Ishikawa (cell line): Measurements from ENCODE around the gene MCF2L.

ENCODE experiments used
- EP300 ChIP-seq: IDR thresholded peaks from 2 replicates; pipeline ENCODE4 v1.6.1; 2012; ENCODE audit warnings: borderline replicate concordance
- FOXM1 ChIP-seq: IDR thresholded peaks from 2 replicates; pipeline ENCODE4 v1.6.1; 2012; ENCODE audit warnings: low read depth, borderline replicate concordance
- TAF1 ChIP-seq: IDR thresholded peaks from 2 replicates; pipeline ENCODE4 v1.6.1; 2012; ENCODE audit warnings: low read depth, mild to moderate bottlenecking
- TF ChIP-seq, protein P1 (sequence below): IDR thresholded peaks from 2 replicates; pipeline ENCODE4 v1.6.1; 2012

DNA sequence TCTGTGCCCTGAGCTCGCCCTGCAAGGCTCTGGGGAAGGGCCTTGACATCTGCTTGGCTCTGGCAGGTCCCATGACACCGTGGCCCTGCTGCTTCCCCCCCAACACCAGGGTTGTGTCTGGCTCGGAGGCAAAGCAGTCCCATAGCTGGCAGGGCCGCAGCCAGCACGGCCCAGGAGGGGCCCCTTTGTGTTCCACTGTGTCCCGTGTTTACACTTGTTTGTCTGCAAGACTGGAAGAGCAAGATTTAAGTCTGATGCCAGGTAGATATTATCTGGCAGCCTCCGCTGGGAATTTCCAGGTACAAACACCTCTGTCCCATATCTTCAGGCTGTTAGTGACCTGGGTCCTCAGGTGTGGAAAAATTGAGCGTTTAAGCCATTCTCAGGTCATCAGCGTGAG is 44.3 kb downstream of the MCF2L start:
- TF ChIP-seq, protein P1, sequence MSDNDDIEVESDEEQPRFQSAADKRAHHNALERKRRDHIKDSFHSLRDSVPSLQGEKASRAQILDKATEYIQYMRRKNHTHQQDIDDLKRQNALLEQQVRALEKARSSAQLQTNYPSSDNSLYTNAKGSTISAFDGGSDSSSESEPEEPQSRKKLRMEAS, result no peak
- TF ChIP-seq FOXM1 (no peak), EP300 (no peak), TAF1 (no peak)
